ENCODE measurements around the gene RNF11. TPM values are rescaled to one million over a fixed set of nuclear protein-coding genes. Genes with fewer than 3 reads are reported as not detected.

RNF11 gene
- total RNA-seq, 1 experiment from 2014 or later: 85.1 TPM

- DNase-seq (ENCODE audit: low read depth): peak; percentile 30
Measured at GRCh38 chr1:51313268-51313852, 77.3 kb downstream of the RNF11 start.

- DNase-seq (ENCODE audit: low read depth): peak; percentile 65
Measured at GRCh38 chr1:51313961-51314777, 78.1 kb downstream of the RNF11 start.

- DNase-seq (ENCODE audit: low read depth): no peak
Measured at GRCh38 chr1:51314974-51315373, 78.9 kb downstream of the RNF11 start.

GRCh38 chr1:51316113-51316845, 80.2 kb downstream of the RNF11 start:
- no peak for DNase-seq (ENCODE audit: low read depth)

DNA sequence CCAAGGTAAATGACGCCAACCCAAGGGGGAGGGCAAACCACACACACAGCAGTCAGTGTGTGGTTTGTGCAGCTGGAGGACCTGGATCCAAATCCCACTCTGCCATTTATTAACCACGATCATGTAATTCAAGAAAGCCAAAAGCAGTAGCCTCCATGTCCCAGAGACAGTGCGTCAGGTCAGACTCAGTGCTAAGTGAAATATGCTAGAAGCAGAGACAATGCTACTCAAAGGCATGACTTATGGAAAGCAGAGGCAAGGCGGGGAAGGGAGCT, 80.7 kb downstream of the RNF11 start:
- DNase-seq (ENCODE audit: low read depth): no peak

DNA sequence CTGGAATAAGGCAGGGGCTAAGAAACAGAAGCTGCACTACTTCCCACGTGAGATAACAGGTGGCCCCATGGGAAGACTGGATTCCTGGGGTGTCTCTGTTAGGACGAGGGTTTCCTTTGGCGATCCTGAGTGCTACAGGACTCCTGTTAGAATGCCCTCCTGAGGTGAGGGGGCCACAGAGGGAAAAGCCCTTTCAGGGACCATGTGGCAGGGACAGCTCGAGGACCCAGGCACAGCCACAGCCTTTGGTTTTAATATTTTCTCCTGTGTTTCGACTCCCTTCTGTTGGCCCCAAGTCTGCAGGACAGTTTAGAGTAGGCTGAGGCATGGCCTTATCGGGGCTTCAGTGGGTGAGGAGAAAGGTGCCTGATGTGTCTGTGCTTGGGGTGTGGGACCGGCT, 81.7 kb downstream of the RNF11 start:
- no peak for DNase-seq (ENCODE audit: low read depth)

DNA sequence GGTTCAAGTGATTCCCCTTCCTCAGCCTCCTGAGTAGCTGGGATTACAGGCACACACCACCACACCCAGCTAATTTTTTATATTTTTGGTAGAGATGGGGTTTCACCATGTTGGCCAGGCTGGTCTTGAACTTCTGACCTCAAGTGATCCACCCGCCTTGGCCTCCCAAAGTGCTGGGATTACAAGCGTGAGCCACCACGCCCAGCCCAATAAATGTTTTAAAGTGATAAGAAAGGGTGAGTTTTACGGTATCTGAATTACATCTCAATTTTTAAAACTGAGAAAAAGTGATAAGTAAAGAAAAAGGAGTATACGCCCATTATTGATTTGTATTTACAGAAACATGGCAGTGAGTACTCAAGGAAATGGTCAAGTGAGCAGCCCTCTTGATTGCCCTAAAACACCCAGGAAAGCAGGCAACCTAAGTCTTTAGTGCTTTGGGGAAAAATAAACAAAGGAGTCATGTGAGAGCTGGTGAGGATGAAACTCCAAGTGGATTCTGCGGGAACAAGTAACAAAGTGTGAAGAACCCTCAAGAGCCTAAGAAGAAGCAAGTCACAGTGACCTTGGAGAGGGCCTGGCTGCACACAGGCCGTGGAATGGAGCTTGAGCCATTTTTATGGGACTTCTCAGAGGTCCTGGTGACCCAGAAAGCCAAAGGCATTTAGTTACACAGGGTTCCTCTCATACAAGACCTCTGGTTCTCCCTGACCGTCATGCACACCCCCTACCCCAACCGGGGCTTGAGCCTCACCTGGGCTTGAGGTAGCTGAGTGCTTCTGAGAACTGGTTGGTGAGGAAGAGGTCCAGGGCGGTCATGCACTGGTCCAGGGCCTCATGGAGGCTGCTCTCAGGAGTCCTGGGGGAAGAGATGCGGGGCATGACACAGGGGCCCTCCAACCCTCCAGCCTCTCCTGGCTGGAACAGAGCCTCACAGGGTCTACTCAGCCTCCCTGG, 85.2 kb downstream of the RNF11 start:
- DNase-seq (ENCODE audit: low read depth): no peak

- no peak for DNase-seq (ENCODE audit: low read depth)
Measured at GRCh38 chr1:51321924-51322280, 85.8 kb downstream of the RNF11 start.

DNA sequence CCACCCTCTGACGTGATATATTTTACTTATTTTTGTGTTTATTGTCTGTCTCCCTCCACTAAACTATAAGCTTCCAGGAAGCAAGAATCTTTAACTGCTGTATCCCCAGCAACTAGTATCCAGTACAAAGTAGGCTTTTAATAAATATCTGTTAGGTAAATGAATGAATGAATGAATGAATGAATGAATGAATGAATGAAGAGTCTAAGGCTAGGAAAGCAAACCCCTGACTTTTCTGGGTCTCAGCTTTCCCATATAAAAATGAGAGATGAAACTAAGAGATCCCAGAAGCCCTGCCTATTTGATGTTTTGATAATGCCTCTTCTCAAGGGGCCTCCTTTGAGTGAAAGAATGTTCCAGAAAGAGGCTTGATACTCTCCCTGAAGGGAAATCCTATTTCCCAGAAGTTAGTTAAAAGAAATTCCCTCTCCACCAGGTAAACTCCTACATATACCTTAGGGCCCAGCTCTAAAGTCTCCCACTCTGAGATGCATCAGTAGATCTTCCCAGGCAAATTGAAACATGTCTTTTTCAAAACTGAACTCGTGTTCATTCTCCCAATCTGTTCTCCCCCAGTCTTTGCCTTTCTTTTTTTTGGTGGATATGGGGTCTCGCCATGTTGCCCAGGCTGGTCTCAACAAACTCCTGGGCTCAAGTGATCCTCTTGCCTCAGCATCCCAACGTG, 86.5 kb downstream of the RNF11 start:
- DNase-seq (ENCODE audit: low read depth): no peak

Other genes with a start within 250 kb of the RNF11 start
- not detected in 2 replicates for gene C1orf185, start 134.0 kb upstream of the RNF11 start, total RNA-seq (2014; rRNA removed; shearing (Covaris generic))
- 0.06 and 0.95 TPM in 2 replicates for gene TTC39A, start 94.3 kb downstream of the RNF11 start, total RNA-seq (2014; rRNA removed; shearing (Covaris generic))